PC-3 (cell line): ENCODE measurements around the gene GLS. TPM values are rescaled to one million over a fixed set of nuclear protein-coding genes. Genes with fewer than 3 reads are reported as not detected.

Experiments
- ATAC-seq: fragments of 200-7000 bp; cut with Tn5 transposase; 2 replicates; pipeline ENCODE4 v1.9.1; 2020; ENCODE audit warnings: mild to moderate bottlenecking, moderate library complexity
- BruUV-seq: library from RNA; stranded (reverse); fragments of 400-500 nt; replicated peaks from 2 replicates; lab custom pipeline; 2021; lab: Mats Ljungman, UMichigan
- CTCF ChIA-PET: fragments of 300-600 bp; sonication (Branson Sonifier 250); formaldehyde crosslinking; loops from one replicate; lab custom pipeline; 2022; ENCODE audit warnings: antibody characterized with exemption; lab: Charles Lee
- POLR2A ChIA-PET: fragments of 300-600 bp; sonication (Branson Sonifier 250); formaldehyde crosslinking; loops from one replicate; lab custom pipeline; 2022; ENCODE audit warnings: antibody characterized with exemption; ENCODE audit not compliant: unreplicated experiment; lab: Charles Lee
- DNase-seq: peaks from one replicate; pipeline ENCODE4 v3.0.0-alpha.2; 2015
- H2AFZ ChIP-seq: fragments of 300-600 bp; sonication (generic); 2 replicates; pipeline ENCODE4 v1.6.0; 2016; ENCODE audit warnings: antibody characterized with exemption, low read length
- H3F3A ChIP-seq: fragments of 300-600 bp; sonication (generic); one replicate; pipeline ENCODE4 v1.6.0; 2017; ENCODE audit warnings: antibody characterized with exemption, low read length, control low read depth, mild to moderate bottlenecking; ENCODE audit not compliant: unreplicated experiment
- H3K27ac ChIP-seq: fragments of 300-600 bp; sonication (generic); 2 replicates; pipeline ENCODE4 v1.5.1; 2016; ENCODE audit warnings: mild to moderate bottlenecking, low read length
- H3K27me3 ChIP-seq: fragments of 300-600 bp; sonication (generic); 2 replicates; pipeline ENCODE4 v1.6.1; 2016; ENCODE audit warnings: low read length, mixed read lengths
- H3K36me3 ChIP-seq: fragments of 300-600 bp; sonication (generic); 2 replicates; pipeline ENCODE4 v1.6.1; 2016; ENCODE audit warnings: low read depth, mixed run types, low read length, mixed read lengths
- H3K4me1 ChIP-seq: fragments of 300-600 bp; sonication (generic); 2 replicates; pipeline ENCODE4 v1.5.1; 2016; ENCODE audit warnings: low read length; ENCODE audit not compliant: insufficient read depth
- H3K4me2 ChIP-seq: fragments of 300-600 bp; sonication (generic); 2 replicates; pipeline ENCODE4 v1.6.0; 2016; ENCODE audit warnings: low read length
- H3K4me3 ChIP-seq: fragments of 300-600 bp; sonication (generic); 2 replicates; pipeline ENCODE4 v1.5.1; 2016; ENCODE audit warnings: mild to moderate bottlenecking, low read length, mixed read lengths
- H3K79me2 ChIP-seq: fragments of 300-600 bp; sonication (generic); 2 replicates; pipeline ENCODE4 v1.6.1; 2017; ENCODE audit warnings: low read length, mixed read lengths
- H3K9ac ChIP-seq: fragments of 300-600 bp; sonication (generic); 2 replicates; pipeline ENCODE4 v1.6.0; 2016; ENCODE audit warnings: mild to moderate bottlenecking, low read length
- H3K9me2 ChIP-seq: fragments of 300-600 bp; sonication (generic); replicated peaks from 2 replicates; pipeline ENCODE4 v1.6.1; 2016; ENCODE audit warnings: mixed run types, low read length, mixed read lengths
- H3K9me3 ChIP-seq: fragments of 300-600 bp; sonication (generic); 2 replicates; pipeline ENCODE4 v1.6.1; 2016; ENCODE audit warnings: low read length, mixed read lengths
- H4K20me1 ChIP-seq: fragments of 300-600 bp; sonication (generic); 2 replicates; pipeline ENCODE4 v1.6.1; 2016; ENCODE audit warnings: low read length, mixed read lengths
- EZH2 ChIP-seq: fragments of 300-600 bp; sonication (generic); IDR thresholded peaks from one replicate; pipeline ENCODE4 v1.6.1; 2017; ENCODE audit warnings: antibody characterized with exemption, mild to moderate bottlenecking, low read length; ENCODE audit not compliant: unreplicated experiment
- EZH2phosphoT487 ChIP-seq: fragments of 300-600 bp; sonication (generic); IDR thresholded peaks from 2 replicates; pipeline ENCODE4 v1.6.1; 2018; ENCODE audit warnings: mild to moderate bottlenecking, antibody characterized with exemption, low read length, borderline replicate concordance
- intact Hi-C: fragments of 100-400 bp; cut with micrococcal nuclease; formaldehyde crosslinking; loops from 2 replicates; pipeline ENCODE4 v1.9.0; 2023
- total RNA-seq: library from RNA; depleted of rRNA; stranded (reverse); fragments of >200 nt; gene quantifications from 2 replicates; pipeline ENCODE4 v1.2.3, GENCODE V29; 2014
- TF ChIP-seq, protein P1 (sequence below): fragments of 300-600 bp; sonication (generic); conservative IDR thresholded peaks from 2 replicates; pipeline ENCODE4 v1.5.1; 2017; ENCODE audit warnings: antibody characterized with exemption, low read depth, mild to moderate bottlenecking, low read length

The GLS gene
- total RNA-seq, 1 experiment from 2014 or later, result 67.4 TPM

DNA sequence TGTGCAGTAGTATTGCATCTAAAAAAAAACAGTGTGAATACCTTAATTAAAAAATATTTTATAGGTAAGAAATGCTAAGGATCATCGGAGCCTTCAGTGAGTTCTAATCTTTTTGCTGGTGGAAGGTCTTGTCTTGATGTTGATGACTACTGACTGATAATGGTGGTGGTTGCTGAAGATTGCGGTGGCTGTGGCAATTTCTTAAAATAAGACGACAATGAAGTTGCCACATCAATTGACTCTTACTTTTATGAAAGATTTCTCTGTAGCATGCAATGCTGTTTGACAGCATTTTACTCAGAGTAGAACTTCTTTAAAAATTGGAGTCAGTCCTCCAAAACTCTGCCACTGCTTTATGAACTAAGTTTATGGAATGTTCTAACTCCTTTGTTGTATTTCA is 36.2 kb downstream of the GLS start:
- H3K4me3 ChIP-seq, result no peak overlapping the region
- H3K9me2 ChIP-seq, result no peaks in the 10 kb centered on the region
- no TSS peak for BruUV-seq
- ATAC-seq (no peak), DNase-seq (no peak)
- no peaks in the 10 kb centered on the region for H3F3A ChIP-seq
- ChIA-PET CTCF (no interaction called here), POLR2A (no interaction called here)
- intact Hi-C loops, result no loop called here
- peaks cover 58% of the 10 kb centered on the region for H3K36me3 ChIP-seq
- no peaks in the 10 kb centered on the region for H4K20me1 ChIP-seq
- H3K4me1 ChIP-seq, result peaks cover 4% of the 10 kb centered on the region
- H3K4me2 ChIP-seq, result no peak overlapping the region
- no peak overlapping the region for H3K27ac ChIP-seq
- H3K9ac ChIP-seq, result no peak overlapping the region
- H3K79me2 ChIP-seq, result no peaks in the 10 kb centered on the region
- H3K9me3 ChIP-seq, result no peaks in the 10 kb centered on the region
- H3K27me3 ChIP-seq, result no peaks in the 10 kb centered on the region
- H2AFZ ChIP-seq, result no peak overlapping the region
- TF ChIP-seq EZH2 (no peak), EZH2phosphoT487 (no peak)
- TF ChIP-seq, protein P1, sequence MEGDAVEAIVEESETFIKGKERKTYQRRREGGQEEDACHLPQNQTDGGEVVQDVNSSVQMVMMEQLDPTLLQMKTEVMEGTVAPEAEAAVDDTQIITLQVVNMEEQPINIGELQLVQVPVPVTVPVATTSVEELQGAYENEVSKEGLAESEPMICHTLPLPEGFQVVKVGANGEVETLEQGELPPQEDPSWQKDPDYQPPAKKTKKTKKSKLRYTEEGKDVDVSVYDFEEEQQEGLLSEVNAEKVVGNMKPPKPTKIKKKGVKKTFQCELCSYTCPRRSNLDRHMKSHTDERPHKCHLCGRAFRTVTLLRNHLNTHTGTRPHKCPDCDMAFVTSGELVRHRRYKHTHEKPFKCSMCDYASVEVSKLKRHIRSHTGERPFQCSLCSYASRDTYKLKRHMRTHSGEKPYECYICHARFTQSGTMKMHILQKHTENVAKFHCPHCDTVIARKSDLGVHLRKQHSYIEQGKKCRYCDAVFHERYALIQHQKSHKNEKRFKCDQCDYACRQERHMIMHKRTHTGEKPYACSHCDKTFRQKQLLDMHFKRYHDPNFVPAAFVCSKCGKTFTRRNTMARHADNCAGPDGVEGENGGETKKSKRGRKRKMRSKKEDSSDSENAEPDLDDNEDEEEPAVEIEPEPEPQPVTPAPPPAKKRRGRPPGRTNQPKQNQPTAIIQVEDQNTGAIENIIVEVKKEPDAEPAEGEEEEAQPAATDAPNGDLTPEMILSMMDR, result no peak

DNA sequence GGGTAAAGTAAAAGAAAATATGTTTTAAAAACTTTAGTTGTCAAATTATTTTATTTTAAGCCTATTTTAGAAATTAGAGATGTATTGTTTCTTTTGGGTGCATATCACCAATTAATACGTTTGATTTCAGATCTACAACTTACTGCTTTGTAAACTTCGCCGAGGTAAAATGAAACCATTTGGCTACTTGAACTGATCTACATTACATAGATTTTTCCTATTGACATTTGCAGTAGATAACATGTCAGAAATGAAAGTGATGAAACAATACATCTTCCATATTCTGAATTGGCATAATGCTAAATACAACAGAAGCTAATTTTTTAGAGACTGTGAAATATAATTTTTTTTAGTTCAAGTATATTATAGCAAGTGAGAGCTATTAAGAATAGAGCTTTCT is 39.5 kb downstream of the GLS start:
- peaks cover 60% of the 10 kb centered on the region for H3K36me3 ChIP-seq
- H3K9ac ChIP-seq, result no peak overlapping the region
- no peaks in the 10 kb centered on the region for H3K9me2 ChIP-seq
- H3K27ac ChIP-seq, result no peak overlapping the region
- H3F3A ChIP-seq, result peaks cover 8% of the 10 kb centered on the region
- no peaks in the 10 kb centered on the region for H4K20me1 ChIP-seq
- no peak for ATAC-seq
- CTCF ChIA-PET, result no interaction called here
- no peaks in the 10 kb centered on the region for H3K9me3 ChIP-seq
- no peaks in the 10 kb centered on the region for H3K79me2 ChIP-seq
- intact Hi-C loops, result no loop called here
- peaks cover 15% of the 10 kb centered on the region for H3K4me1 ChIP-seq
- no peak overlapping the region for H2AFZ ChIP-seq
- H3K27me3 ChIP-seq, result no peaks in the 10 kb centered on the region
- BruUV-seq, result no TSS peak
- POLR2A ChIA-PET, result no interaction called here
- no peak overlapping the region for H3K4me3 ChIP-seq
- no peak overlapping the region for H3K4me2 ChIP-seq
- TF ChIP-seq, protein P1, result no peak
- no peak for TF ChIP-seq EZH2phosphoT487
- TF ChIP-seq EZH2, result no peak
- no peak for DNase-seq

DNA sequence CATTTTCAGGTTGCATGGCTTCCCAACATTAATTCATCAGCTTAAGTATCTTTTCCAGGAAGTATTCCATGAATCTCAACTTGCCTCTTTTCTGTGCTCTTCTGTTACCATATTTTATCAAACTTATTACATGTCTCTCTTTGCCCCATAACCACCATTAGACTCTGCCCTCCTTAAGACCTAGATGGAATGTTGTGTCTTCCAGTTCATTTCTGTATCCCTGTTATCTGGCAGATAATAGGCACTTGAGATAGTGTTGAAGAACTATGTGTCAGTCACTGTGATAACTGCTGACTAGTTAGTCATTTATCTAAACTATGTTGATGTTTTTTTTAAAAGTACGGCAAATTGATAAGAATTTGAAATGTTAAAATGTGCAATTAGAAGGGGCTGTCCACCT is 41.8 kb downstream of the GLS start:
- Histone ChIP-seq H3K4me2 (no peak overlapping the region), H3K79me2 (no peaks in the 10 kb centered on the region), H3K4me1 (peaks cover 19% of the 10 kb centered on the region), H3K9me2 (no peaks in the 10 kb centered on the region), H2AFZ (no peak overlapping the region), H3K27me3 (no peaks in the 10 kb centered on the region), H4K20me1 (no peaks in the 10 kb centered on the region), H3F3A (peaks cover 11% of the 10 kb centered on the region), H3K9ac (no peak overlapping the region), H3K27ac (no peak overlapping the region), H3K36me3 (peaks cover 67% of the 10 kb centered on the region), H3K9me3 (no peaks in the 10 kb centered on the region), H3K4me3 (no peak overlapping the region)
- intact Hi-C loops, result no loop called here
- BruUV-seq, result no TSS peak
- POLR2A ChIA-PET, result no interaction called here
- TF ChIP-seq EZH2, result no peak
- TF ChIP-seq EZH2phosphoT487, result no peak
- TF ChIP-seq, protein P1, result no peak
- ATAC-seq (no peak), DNase-seq (no peak)
- CTCF ChIA-PET, result no interaction called here
